AG04450 (cell line): ENCODE results near the gene MEIS3. TPM values are rescaled to one million over a fixed set of nuclear protein-coding genes. Genes with fewer than 3 reads are reported as not detected.

ENCODE experiments used
- CTCF ChIA-PET: fragments of 300-600, 350-600 bp; formaldehyde crosslinking; extraction: SDS; loops from one replicate; lab custom pipeline; 2022; ENCODE audit warnings: antibody characterized with exemption, inconsistent platforms; lab: Charles Lee
- POLR2A ChIA-PET: fragments of 350-600 bp; formaldehyde crosslinking; extraction: SDS; loops from one replicate; lab custom pipeline; 2021; ENCODE audit warnings: antibody characterized with exemption, inconsistent platforms; lab: Yijun Ruan, JAX
- DNase-seq: peaks from one replicate; pipeline ENCODE4 v3.0.0-alpha.2; 2011; ENCODE audit warnings: low read depth, low spot score
- H3K27ac ChIP-seq: one replicate; pipeline ENCODE4 v1.5.1; 2012; ENCODE audit warnings: low read depth, low read length, control low read depth
- H3K27me3 ChIP-seq: one replicate; pipeline ENCODE4 v1.6.0; 2012; ENCODE audit warnings: low read length; ENCODE audit not compliant: control insufficient read depth, insufficient read depth
- H3K4me3 ChIP-seq: 2 replicates; pipeline ENCODE4 v1.5.1; 2011; ENCODE audit warnings: mild to moderate bottlenecking, low read depth, low read length, control low read depth
- H3K9me3 ChIP-seq: 2 replicates; pipeline ENCODE4 v1.5.1; 2012; ENCODE audit warnings: low read length; ENCODE audit not compliant: control insufficient read depth, insufficient read depth
- polyA plus RNA-seq: library from polyadenylated mRNA; depleted of rRNA; stranded (reverse); fragments of >200 nt; gene quantifications from 2 replicates; pipeline ENCODE4 v1.2.3, GENCODE V29; 2011
- TF ChIP-seq, protein P1 (sequence below): IDR thresholded peaks from 2 replicates; pipeline ENCODE4 v1.5.1; 2011; ENCODE audit warnings: low read depth, low read length, control low read depth, inconsistent platforms

The MEIS3 gene
- polyA plus RNA-seq, 1 experiment: 21.6 TPM

DNA sequence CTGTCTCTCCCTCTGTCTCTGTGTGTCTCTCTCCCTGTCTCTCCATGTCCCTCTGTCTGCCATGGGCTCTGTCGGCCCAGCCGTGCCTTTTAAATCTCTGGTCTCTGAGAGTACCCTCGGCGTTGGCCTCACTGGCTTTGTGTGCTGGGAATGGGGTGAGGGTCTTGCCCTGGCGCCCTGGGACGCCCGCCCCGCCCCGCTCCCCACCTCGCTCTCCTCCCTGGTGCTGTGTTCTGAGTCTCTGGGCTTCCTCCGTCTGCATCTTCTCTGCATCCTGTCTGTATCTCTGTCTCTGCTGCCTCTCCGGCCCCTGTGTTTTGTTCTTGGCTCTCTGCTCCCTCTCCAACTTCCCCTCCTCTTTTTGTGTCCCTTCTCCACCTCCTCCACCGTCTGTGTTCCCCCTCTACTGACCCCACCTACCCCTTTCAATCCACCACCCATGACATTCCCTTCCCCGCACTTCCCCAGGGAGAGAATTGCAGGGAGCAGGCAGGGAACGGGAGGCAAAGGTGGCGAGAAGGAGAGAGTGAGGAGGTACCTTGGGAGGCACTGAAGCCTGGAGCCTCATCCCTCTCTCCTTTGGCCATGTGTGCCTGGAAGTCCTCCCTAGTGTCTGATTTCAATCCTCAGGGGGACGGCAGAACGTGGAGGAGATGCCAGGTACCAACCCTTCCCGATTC is 4.0 kb upstream of the MEIS3 start:
- Histone ChIP-seq H3K27ac (no peak overlapping the region), H3K27me3 (peaks cover 47% of the 10 kb centered on the region), H3K4me3 (no peak overlapping the region), H3K9me3 (no peaks in the 10 kb centered on the region)
- TF ChIP-seq, protein P1, sequence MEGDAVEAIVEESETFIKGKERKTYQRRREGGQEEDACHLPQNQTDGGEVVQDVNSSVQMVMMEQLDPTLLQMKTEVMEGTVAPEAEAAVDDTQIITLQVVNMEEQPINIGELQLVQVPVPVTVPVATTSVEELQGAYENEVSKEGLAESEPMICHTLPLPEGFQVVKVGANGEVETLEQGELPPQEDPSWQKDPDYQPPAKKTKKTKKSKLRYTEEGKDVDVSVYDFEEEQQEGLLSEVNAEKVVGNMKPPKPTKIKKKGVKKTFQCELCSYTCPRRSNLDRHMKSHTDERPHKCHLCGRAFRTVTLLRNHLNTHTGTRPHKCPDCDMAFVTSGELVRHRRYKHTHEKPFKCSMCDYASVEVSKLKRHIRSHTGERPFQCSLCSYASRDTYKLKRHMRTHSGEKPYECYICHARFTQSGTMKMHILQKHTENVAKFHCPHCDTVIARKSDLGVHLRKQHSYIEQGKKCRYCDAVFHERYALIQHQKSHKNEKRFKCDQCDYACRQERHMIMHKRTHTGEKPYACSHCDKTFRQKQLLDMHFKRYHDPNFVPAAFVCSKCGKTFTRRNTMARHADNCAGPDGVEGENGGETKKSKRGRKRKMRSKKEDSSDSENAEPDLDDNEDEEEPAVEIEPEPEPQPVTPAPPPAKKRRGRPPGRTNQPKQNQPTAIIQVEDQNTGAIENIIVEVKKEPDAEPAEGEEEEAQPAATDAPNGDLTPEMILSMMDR: no peak
- no peak for DNase-seq
- ChIA-PET POLR2A (no interaction called here), CTCF (no interaction called here)

DNA sequence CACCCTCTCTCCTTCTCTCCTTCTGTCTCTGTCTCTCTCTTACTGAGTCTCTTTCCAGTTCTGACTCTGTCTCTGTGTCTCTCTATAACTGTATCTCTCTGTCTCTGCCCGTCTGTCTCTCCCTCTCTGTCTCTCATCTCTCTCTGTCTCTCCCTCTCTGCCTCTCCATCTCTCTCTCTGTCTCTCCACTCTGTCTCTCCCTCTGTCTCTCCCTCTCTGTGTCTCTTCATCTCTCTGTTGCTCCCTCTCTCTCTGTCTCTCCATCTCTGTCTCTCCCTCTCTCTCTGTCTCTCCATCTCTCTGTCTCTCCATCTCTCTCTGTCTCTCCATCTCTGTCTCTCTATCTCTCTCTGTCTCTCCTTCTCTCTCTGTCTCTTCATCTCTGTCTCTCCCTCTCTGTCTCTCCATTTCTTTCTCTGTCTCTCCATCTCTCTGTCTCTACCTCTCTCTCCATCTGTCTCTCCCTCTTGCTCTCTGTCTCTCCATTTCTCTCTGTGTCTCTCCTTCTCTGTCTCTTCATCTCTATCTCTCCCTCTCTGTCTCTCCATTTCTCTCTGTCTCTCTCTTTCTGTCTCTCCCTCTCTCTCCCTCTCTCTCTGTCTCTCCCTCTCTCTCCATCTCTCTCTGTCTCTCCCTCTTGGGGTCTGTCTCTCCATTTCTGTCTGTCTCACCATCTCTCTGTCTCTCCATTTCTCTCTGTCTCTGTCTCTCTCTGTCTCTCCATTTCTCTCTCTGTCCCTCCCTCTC is 3.3 kb upstream of the MEIS3 start:
- no peak overlapping the region for H3K4me3 ChIP-seq
- POLR2A ChIA-PET: no interaction called here
- no peak for DNase-seq
- CTCF ChIA-PET: no interaction called here
- TF ChIP-seq, protein P1: no peak
- H3K27me3 ChIP-seq: peaks cover 47% of the 10 kb centered on the region
- no peaks in the 10 kb centered on the region for H3K9me3 ChIP-seq
- H3K27ac ChIP-seq: no peak overlapping the region

DNA sequence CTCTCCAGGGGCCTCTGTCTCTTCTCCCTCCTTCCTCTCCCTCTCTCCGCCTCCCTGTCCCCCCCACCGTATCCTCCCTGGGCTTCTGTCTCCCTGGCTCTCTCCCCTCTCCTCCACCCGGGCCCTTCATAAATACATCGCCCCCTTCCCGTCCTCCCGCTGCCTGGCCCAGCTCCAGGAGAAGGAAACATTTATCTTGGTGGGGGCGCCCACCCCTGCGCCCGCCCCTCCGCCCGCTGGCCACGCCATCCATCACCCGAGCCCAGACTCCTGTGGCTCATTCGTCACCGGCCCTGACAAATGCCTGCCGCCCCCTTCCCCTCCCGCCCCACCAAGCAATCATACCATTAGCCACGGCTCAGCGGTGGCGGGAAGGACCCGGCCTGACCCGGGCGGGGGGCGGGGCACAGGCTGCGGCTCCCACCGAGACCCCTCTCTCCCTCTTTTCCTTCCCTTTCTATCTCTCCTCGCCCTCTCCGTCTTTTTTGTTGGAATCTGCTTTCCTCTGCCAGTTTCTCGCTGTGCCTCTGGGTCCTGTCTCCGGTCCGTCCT is 2.6 kb upstream of the MEIS3 start:
- ChIA-PET POLR2A (no interaction called here), CTCF (no interaction called here)
- Histone ChIP-seq H3K27ac (no peak overlapping the region), H3K27me3 (peaks cover 47% of the 10 kb centered on the region), H3K4me3 (no peak overlapping the region), H3K9me3 (no peaks in the 10 kb centered on the region)
- TF ChIP-seq, protein P1: no peak
- no peak for DNase-seq

DNA sequence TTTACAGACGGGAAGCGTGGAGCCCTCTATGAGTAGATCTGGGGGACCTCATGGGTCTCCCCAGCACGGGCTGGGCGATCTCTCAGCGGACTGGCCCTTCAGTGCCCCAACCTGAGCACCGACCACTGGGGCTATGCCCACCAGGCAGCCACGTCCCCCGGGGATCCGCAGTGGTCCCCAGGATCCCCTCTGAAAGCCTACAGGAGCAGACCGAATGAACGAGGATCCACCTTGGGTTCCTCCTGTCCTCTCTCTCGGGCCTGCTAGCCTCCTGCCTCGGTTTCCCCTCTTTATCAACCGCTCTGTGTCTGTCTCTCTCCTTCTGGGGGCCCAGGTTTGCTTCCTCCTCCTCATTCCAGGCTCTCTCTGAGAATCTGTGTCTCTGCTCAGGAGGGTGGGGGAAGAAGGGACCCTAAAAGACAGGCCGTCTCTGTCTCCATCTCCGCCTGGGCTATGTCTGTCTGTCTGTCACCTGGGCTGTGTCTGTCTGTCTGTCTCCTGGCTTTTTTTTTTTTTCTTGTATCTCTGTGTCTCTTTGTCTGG is 2.0 kb upstream of the MEIS3 start:
- Histone ChIP-seq H3K27me3 (peaks cover 47% of the 10 kb centered on the region), H3K9me3 (no peaks in the 10 kb centered on the region), H3K4me3 (no peak overlapping the region), H3K27ac (no peak overlapping the region)
- DNase-seq: no peak
- ChIA-PET CTCF (no interaction called here), POLR2A (no interaction called here)
- TF ChIP-seq, protein P1: no peak
